Lower leg skin (tissue), 4 donors: Measurements from ENCODE around the gene PDHA2. TPM values are rescaled to one million over a fixed set of nuclear protein-coding genes. Genes with fewer than 3 reads are reported as not detected.

Source experiments
- DNase-seq, 2 donors: peaks; one replicate each; pipeline ENCODE4 v3.0.0-alpha.2; 2019; ENCODE audit warnings: low spot score in 2 of 2
- H3K4me3 ChIP-seq: fragments of 200-600 bp; sonication (generic); 2 replicates; pipeline ENCODE4 v1.5.1; 2017; ENCODE audit warnings: mild to moderate bottlenecking, low read depth; ENCODE audit not compliant: poor library complexity, severe bottlenecking
- CTCF ChIP-seq, 3 donors: fragments of 450-650 bp; IDR thresholded peaks; one replicate each; pipeline ENCODE4 v1.5.1; 2016; ENCODE audit warnings: antibody characterized with exemption in 3 of 3, mild to moderate bottlenecking in 3 of 3, moderate library complexity in 2 of 3
- POLR2A ChIP-seq, 2 donors: fragments of 450-650 bp; IDR thresholded peaks; one replicate each; pipeline ENCODE4 v1.6.1; 2016 to 2017; ENCODE audit warnings: antibody characterized with exemption in 2 of 2, mild to moderate bottlenecking in 1 of 2, moderate library complexity in 1 of 2
- WGBS, 2 donors: methylation state at CpG; one replicate each; pipeline ENCODE4 v1.1.5; 2018; 5-methylcytosine and 5-hydroxymethylcytosine counted together
- intact Hi-C: fragments of 100-400 bp; cut with DNase I; formaldehyde crosslinking; loops from one replicate; pipeline ENCODE4 v1.15.0; 2023; ENCODE audit warnings: low total_unique reads
- total RNA-seq, 4 donors: library from RNA; depleted of rRNA; stranded (reverse); fragments of >200 nt; gene quantifications; one replicate each; pipeline ENCODE4 v1.1.0, GENCODE V29; 2016

Gene PDHA2
- total RNA-seq: not detected

- 96% methylated on average over 22 of the region's 22 CpGs for WGBS, 2 donors
- no peak within 1 kb of the TSS for H3K4me3 ChIP-seq
- no peak for DNase-seq
- intact Hi-C loops: no loop called here
- no peak for TF ChIP-seq CTCF (IDR thresholded peaks at IDR 0.05)
- TF ChIP-seq POLR2A (IDR thresholded peaks at IDR 0.05): no peak
These were observed at the start of gene PDHA2 for GRCh38 chr4:95839891-95840290. Gene PDHA2, plus strand, starts transcription at chr4:95840093. Its CDS starts 58 bp downstream, at chr4:95840151.

DNA sequence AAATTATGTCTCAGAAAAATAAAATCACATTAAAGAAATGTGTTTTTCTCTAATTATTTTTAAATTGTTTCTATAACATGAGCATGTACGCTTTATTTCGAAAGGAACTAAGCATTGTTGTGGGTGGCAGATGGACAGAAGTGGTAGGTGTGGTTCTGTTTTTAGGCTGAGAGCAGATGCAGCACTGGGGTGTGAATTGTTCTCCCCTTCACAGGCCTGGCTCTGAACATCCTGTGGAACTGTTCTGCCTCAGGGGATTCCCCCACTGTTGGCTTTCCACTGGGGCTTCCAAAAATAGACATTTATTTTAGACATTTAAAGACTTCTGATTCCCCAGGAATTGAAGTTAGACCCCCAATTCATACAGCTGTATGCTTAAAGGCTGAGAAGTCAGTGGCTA, 41.9 kb upstream of the PDHA2 start:
- H3K4me3 ChIP-seq: no peak overlapping the region
- intact Hi-C loops: no loop called here
- no peak for TF ChIP-seq POLR2A (IDR thresholded peaks at IDR 0.05)
- TF ChIP-seq CTCF (IDR thresholded peaks at IDR 0.05): no peak
- WGBS, 2 donors: 69 to 74% methylated on average over 2 of the region's 2 CpGs
- DNase-seq: no peak

GRCh38 chr4:95798727-95799126, 41.2 kb upstream of the PDHA2 start:
- H3K4me3 ChIP-seq: no peak overlapping the region
- no peak for DNase-seq
- TF ChIP-seq CTCF (IDR thresholded peaks at IDR 0.05) (no peak), POLR2A (IDR thresholded peaks at IDR 0.05) (no peak)
- intact Hi-C loops: no loop called here
- 73 to 77% methylated on average over 3 of the region's 3 CpGs for WGBS, 2 donors

- TF ChIP-seq POLR2A (IDR thresholded peaks at IDR 0.05): no peak
- no peak for TF ChIP-seq CTCF (IDR thresholded peaks at IDR 0.05)
- H3K4me3 ChIP-seq: no peak overlapping the region
- no peak for DNase-seq
- intact Hi-C loops: no loop called here
- WGBS, 2 donors: 42 to 45% methylated on average over 3 of the region's 3 CpGs
These were observed 18.0 kb upstream of the PDHA2 start for GRCh38 chr4:95821867-95822266.

- no peak overlapping the region for H3K4me3 ChIP-seq
- no peak for TF ChIP-seq CTCF (IDR thresholded peaks at IDR 0.05)
- TF ChIP-seq POLR2A (IDR thresholded peaks at IDR 0.05): no peak
- 56% methylated on average over 5 of the region's 5 CpGs for WGBS, 2 donors
- intact Hi-C loops: no loop called here
- no peak for DNase-seq
These were observed 14.3 kb upstream of the PDHA2 start for GRCh38 chr4:95825546-95825945.

DNA sequence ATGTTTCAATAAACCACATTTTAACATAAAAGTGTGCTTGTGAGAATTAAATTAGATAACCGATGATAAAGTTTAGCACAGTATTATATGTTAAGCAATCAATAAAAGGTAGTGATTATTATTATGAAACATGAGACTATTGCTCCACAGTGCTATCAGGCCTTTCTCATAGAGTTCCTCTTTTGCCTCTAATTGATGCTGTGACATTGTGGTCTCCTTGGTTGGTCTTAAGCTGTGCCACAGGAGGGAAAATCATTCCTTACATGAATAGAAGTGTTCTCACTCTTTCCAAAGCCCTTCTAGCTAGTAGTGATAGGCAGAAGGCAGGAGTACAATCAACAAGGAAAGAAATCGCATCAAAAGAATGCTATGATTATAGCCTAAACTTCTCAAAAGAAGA, 9.2 kb upstream of the PDHA2 start:
- no peak overlapping the region for H3K4me3 ChIP-seq
- intact Hi-C loops: no loop called here
- TF ChIP-seq POLR2A (IDR thresholded peaks at IDR 0.05): no peak
- TF ChIP-seq CTCF (IDR thresholded peaks at IDR 0.05): no peak
- 92 to 95% methylated on average over 2 of the region's 2 CpGs for WGBS, 2 donors
- DNase-seq: no peak
